ENCODE data around the gene MEN1. TPM values are rescaled to one million over a fixed set of nuclear protein-coding genes. Genes with fewer than 3 reads are reported as not detected.

Gene MEN1
- total and polyA plus RNA-seq, 9 of the 15 experiments (the other 6 are each of a cell fraction or from before 2014, with no cell fraction given), result 3.4 to 57.2 (median 19.3) TPM

GRCh38 chr11:64805481-64805880, 4.9 kb downstream of the MEN1 start (continued):
- no peak for TF ChIP-seq ZFX (CRISPR knock-in tag; IDR thresholded peaks at IDR 0.05)
- no peak for TF ChIP-seq NFRKB (IDR thresholded peaks at IDR 0.05; ENCODE audit: low read depth)
- TF ChIP-seq E4F1 (CRISPR knock-in tag; IDR thresholded peaks at IDR 0.05; ENCODE audit: borderline replicate concordance), result no peak
- no peak for TF ChIP-seq NR2C1 (IDR thresholded peaks at IDR 0.05)
- no peak for TF ChIP-seq NR2C1 (tag; IDR thresholded peaks at IDR 0.05)
- TF ChIP-seq RBM25 (IDR thresholded peaks at IDR 0.05; ENCODE audit: low read depth, low read length, severe bottlenecking), result no peak
- TF ChIP-seq ZNF280A (IDR thresholded peaks at IDR 0.05; ENCODE audit: low read depth, partially characterized antibody), result no peak
